Tibial nerve (tissue), 4 donors: ENCODE measurements around the gene NFATC1. TPM values are rescaled to one million over a fixed set of nuclear protein-coding genes. Genes with fewer than 3 reads are reported as not detected.

Experiments used
- DNase-seq, 2 donors: peaks; one replicate each; pipeline ENCODE4 v3.0.0-alpha.2; 2019; ENCODE audit warnings: low spot score in 2 of 2
- H3K27ac ChIP-seq, 4 donors: fragments of 200-600 bp; sonication (generic) in 3 of 4; one replicate each; pipeline ENCODE4 v1.5.1; 2017 to 2019; ENCODE audit warnings: mild to moderate bottlenecking in 1 of 4
- H3K27me3 ChIP-seq, 2 donors: fragments of 200-600 bp; sonication (generic) in 1 of 2; one replicate each; pipeline versions ENCODE4 v1.5.1 to v1.6.0; 2017 to 2019
- H3K36me3 ChIP-seq, 3 donors: fragments of 200-600 bp; sonication (generic); one replicate each; pipeline ENCODE4 v1.5.1; 2018 to 2019
- H3K4me1 ChIP-seq, 4 donors: fragments of 200-600 bp; sonication (generic) in 3 of 4; one replicate each; pipeline ENCODE4 v1.5.1; 2017 to 2019
- H3K4me3 ChIP-seq, 4 donors: fragments of 200-600 bp; sonication (generic) in 3 of 4; one replicate each; pipeline ENCODE4 v1.5.1; 2017 to 2019; ENCODE audit warnings: mild to moderate bottlenecking in 1 of 4, moderate library complexity in 1 of 4
- H3K9me3 ChIP-seq, 4 donors: fragments of 200-600 bp; sonication (generic) in 3 of 4; one replicate each; pipeline ENCODE4 v1.5.1; 2017 to 2019
- CTCF ChIP-seq, 5 experiments: fragments of 200-600 bp in 3 of 5; fragments of 450-650 bp in 2 of 5; sonication (generic) in 3 of 5; IDR thresholded peaks; one replicate each; pipeline ENCODE4 v1.5.1; 2016 to 2019; ENCODE audit warnings: antibody characterized with exemption in 5 of 5, mild to moderate bottlenecking in 3 of 5, moderate library complexity in 2 of 5
- EP300 ChIP-seq, 2 donors: sonication (generic); formaldehyde crosslinking; IDR thresholded peaks; one replicate each; pipeline ENCODE4 v1.6.1; 2017; ENCODE audit warnings: antibody characterized with exemption in 2 of 2, mild to moderate bottlenecking in 1 of 2
- POLR2A ChIP-seq, 2 donors: fragments of 450-650 bp; IDR thresholded peaks; one replicate each; pipeline ENCODE4 v1.6.1; 2017; ENCODE audit warnings: antibody characterized with exemption in 2 of 2, mild to moderate bottlenecking in 2 of 2, moderate library complexity in 2 of 2
- WGBS, 2 donors: methylation state at CpG; one replicate each; pipeline ENCODE4 v1.1.5; 2018; 5-methylcytosine and 5-hydroxymethylcytosine counted together
- total RNA-seq, 4 donors: library from RNA; depleted of rRNA; stranded (reverse); fragments of >200 nt; gene quantifications; one replicate each; pipeline ENCODE4 v1.1.0, GENCODE V29; 2016

NFATC1 gene
- total RNA-seq, 4 donors from 2014 or later, result 33.7 to 48.6 (median 37.8) TPM

DNA sequence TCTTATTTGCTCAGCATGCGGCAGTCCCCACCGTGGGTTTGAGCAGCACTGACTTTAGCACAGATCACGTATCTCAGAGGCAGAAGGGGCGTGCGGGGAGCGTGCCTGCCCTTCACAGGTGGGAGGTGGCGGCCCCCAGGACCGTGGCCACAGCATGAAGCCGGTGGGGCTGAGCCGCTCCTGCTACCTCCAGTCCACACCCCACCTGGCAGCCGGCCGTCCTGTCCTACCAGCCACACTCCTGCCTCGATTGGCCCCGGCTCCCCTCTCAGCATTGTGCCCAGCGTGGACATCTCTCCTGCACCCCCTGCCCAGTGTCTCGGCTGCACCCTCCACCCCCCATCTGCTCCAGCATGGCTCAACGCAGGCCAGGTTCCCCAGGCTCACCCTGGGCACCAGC lies 73.6 kb downstream of the NFATC1 start:
- no peaks in the 10 kb centered on the region for H3K27me3 ChIP-seq
- H3K9me3 ChIP-seq, result no peaks in the 10 kb centered on the region
- no peak overlapping the region for H3K4me3 ChIP-seq
- no peak overlapping the region for H3K27ac ChIP-seq
- peaks cover 0 to 59% (median 0%) of the 10 kb centered on the region in 3 donors for H3K36me3 ChIP-seq
- no peak for DNase-seq
- H3K4me1 ChIP-seq, result peaks cover 0 to 15% (median 5%) of the 10 kb centered on the region in 4 donors
- WGBS, 2 donors, result 87 to 91% methylated on average over 17 of the region's 17 CpGs
- TF ChIP-seq EP300 (IDR thresholded peaks at IDR 0.05), result no peak
- TF ChIP-seq CTCF (IDR thresholded peaks at IDR 0.05), result no peak
- no peak for TF ChIP-seq POLR2A (IDR thresholded peaks at IDR 0.05)

GRCh38 chr18:79469751-79470505 lies 74.2 kb downstream of the NFATC1 start:
- WGBS, 2 donors, result 82% methylated on average over 31 to 33 of the region's 33 CpGs
- Histone ChIP-seq H3K4me1 (peaks cover 0 to 13% (median 5%) of the 10 kb centered on the region in 4 donors), H3K36me3 (peaks cover 0 to 59% (median 0%) of the 10 kb centered on the region in 3 donors), H3K4me3 (no peak overlapping the region), H3K27ac (no peak overlapping the region), H3K9me3 (no peaks in the 10 kb centered on the region), H3K27me3 (no peaks in the 10 kb centered on the region)
- TF ChIP-seq POLR2A (IDR thresholded peaks at IDR 0.05) (no peak), EP300 (IDR thresholded peaks at IDR 0.05) (no peak), CTCF (IDR thresholded peaks at IDR 0.05) (no peak)
- DNase-seq, result no peak

DNA sequence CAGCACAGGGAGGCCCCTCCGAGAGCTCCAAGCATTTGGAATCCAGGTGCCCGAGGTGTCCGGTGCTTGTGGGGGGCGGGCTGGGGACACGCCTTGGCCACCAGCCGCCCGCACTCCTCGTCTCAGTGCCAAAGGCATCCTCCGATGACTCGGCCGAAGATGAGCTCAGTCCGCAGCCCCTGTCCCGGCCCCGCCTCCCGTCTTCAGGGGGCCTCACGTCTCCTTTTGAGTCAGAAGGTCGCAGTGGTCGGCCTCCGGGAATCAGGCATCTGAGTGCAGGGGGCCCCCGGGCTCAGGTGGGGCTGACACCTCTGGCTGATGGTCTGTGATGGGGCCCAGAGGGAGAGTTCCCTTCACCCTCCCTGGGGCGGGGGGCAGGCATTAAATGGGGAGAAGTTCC lies 74.8 kb downstream of the NFATC1 start:
- Histone ChIP-seq H3K27ac (no peak overlapping the region), H3K4me1 (peaks cover 0 to 7% (median 2%) of the 10 kb centered on the region in 4 donors), H3K9me3 (no peaks in the 10 kb centered on the region), H3K4me3 (no peak overlapping the region), H3K36me3 (peaks cover 0 to 59% (median 0%) of the 10 kb centered on the region in 3 donors), H3K27me3 (no peaks in the 10 kb centered on the region)
- no peak for DNase-seq
- WGBS, 2 donors, result 82 to 89% methylated on average over 21 of the region's 21 CpGs
- TF ChIP-seq EP300 (IDR thresholded peaks at IDR 0.05) (no peak), CTCF (IDR thresholded peaks at IDR 0.05) (no peak), POLR2A (IDR thresholded peaks at IDR 0.05) (no peak)

DNA sequence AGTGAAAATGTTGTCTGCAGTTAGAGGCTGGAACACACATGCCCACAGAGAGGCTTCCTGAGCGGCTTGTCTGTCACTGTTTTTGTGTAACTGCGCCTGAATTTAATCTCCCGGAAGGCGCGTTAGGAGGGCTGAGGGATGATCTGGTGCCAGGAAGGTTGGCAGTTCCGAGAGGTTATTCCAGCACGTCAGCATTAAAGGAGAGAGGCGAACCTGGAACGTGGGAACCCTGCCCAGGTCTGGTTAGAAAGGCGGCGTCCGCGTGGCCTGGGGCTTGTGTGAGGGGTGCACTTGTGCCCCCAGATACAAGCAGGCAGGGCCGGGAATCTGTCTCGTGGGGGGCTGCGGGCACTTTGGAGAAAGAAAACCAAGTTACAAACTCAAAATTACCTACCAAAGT lies 75.3 kb downstream of the NFATC1 start:
- H3K27me3 ChIP-seq, result no peaks in the 10 kb centered on the region
- peaks cover 0 to 2% (median 0%) of the 10 kb centered on the region in 4 donors for H3K4me1 ChIP-seq
- 92 to 95% methylated on average over 16 of the region's 16 CpGs for WGBS, 2 donors
- no peak for TF ChIP-seq POLR2A (IDR thresholded peaks at IDR 0.05)
- TF ChIP-seq EP300 (IDR thresholded peaks at IDR 0.05), result no peak
- no peak for TF ChIP-seq CTCF (IDR thresholded peaks at IDR 0.05)
- no peak overlapping the region for H3K4me3 ChIP-seq
- no peaks in the 10 kb centered on the region for H3K9me3 ChIP-seq
- no peak for DNase-seq
- H3K27ac ChIP-seq, result no peak overlapping the region
- peaks cover 0 to 59% (median 0%) of the 10 kb centered on the region in 3 donors for H3K36me3 ChIP-seq

- Histone ChIP-seq H3K4me3 (no peak overlapping the region), H3K27me3 (no peaks in the 10 kb centered on the region), H3K27ac (no peak overlapping the region), H3K9me3 (no peaks in the 10 kb centered on the region), H3K4me1 (peaks cover 0 to 6% (median 0%) of the 10 kb centered on the region in 4 donors), H3K36me3 (peaks cover 0 to 55% (median 0%) of the 10 kb centered on the region in 3 donors)
- DNase-seq, result no peak
- TF ChIP-seq POLR2A (IDR thresholded peaks at IDR 0.05) (no peak), CTCF (IDR thresholded peaks at IDR 0.05) (no peak), EP300 (IDR thresholded peaks at IDR 0.05) (no peak)
- 80 to 92% methylated on average over 16 of the region's 16 CpGs for whole genome bisulfite sequencing, 2 donors
Measured at GRCh38 chr18:79471597-79471996, 75.9 kb downstream of the NFATC1 start.
